GM21528 (cell line): ENCODE results near the gene LRRC8C.
A peak's percentile ranks its signal among the peaks of the same experiment; 100 is the strongest.

ENCODE experiments used
- ATAC-seq: cut with Tn5 transposase; IDR thresholded peaks from one replicate; pipeline ENCODE4 v1.9.1; 2021; ENCODE audit warnings: mild to moderate bottlenecking, moderate library complexity; ENCODE audit not compliant: unreplicated experiment, low FRiP score

The LRRC8C gene

DNA sequence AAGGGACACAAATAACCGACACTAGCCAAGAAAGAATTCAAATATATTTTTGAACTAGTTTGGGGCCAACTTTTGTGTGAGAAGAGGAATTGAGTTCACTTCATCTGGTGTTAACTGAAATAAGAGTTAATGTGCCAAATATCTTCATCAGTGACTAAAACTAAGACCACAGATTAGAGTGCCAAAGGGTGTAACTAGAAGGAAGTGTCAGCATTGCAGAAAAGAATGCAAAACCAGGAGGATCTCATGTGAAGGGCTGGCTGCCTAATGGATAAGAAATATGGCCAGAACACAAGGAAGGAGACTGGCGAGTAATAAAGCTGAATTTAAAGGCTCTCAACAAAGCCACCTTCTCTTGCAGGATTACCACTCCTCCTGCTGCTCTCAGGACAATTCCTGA is 126.1 kb downstream of the LRRC8C start:
- no peak for ATAC-seq

DNA sequence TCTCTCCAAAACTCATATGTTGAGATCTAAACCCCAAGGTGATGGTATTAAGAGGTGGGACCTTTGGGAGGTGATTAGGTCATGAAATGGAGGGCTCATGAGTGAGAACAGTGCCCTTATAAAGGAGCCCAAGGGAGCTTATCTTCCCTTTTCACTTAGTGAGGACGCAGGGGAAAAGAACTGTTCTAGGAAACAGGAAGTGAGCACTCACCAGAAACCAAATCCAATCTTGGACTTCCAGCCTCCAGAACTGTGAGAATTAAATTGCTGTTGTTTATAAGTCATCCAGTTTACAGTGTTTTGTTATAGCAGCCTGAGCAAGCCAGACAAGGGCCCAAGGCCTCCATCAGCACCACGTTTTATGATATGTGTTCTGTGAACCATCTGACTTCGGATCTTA is 127.6 kb downstream of the LRRC8C start:
- ATAC-seq = no peak

DNA sequence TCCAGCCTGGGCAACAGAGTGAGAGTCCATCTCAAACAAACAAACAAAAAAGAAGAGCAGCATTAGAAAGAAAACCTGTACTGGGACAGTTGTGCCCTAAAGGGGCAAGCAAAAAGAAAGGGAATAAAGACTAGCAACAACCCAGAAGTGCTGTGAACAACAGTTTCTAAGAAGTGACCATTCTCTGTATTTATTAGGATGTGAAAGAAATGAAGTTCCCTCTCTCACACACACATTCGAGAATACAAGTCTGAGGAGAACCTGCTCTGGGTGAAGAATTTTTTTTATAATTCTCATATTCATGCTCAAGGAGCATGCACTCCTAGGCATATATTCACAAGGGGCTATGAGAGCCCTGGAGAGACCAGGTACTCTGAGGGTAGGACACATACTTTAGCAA is 128.4 kb downstream of the LRRC8C start:
- ATAC-seq = no peak

DNA sequence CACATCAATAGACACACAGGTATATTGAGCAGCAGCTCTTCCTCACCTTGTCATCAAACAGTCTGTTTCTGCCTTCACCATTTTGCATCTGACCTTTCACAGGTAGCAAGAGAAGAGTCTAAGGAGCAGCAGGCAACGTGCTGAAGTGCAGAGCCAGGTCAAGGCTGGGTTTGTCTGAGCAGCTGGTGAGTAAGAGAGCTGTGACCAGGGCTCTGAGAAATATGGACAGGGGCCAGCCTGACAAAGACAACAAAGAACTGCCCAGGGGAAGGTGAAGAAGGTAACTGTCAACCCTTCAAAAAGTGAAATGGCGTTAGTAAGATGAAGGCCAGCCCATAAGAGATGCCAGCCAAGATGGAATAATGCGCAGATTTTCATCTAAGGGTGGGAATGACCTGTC is 129.0 kb downstream of the LRRC8C start:
- ATAC-seq = no peak

DNA sequence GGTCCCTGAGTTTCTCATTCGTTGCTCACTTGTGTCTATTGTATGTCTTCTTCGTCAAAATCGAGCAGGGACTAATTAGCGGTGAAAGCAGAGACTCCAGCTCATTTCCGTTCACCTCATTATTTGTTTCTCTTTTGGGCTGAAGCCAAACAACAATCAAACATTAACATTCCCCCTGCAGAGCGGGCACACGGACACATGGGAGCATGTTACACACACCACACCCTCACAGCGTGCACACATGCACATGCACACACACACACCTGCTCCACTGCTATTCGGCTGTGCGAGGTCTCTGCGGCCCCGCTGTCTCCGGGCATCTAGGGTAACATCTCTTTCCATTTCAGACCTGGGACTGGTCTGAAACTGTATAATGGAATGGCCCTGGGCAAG is 129.5 kb downstream of the LRRC8C start:
- ATAC-seq = no peak

DNA sequence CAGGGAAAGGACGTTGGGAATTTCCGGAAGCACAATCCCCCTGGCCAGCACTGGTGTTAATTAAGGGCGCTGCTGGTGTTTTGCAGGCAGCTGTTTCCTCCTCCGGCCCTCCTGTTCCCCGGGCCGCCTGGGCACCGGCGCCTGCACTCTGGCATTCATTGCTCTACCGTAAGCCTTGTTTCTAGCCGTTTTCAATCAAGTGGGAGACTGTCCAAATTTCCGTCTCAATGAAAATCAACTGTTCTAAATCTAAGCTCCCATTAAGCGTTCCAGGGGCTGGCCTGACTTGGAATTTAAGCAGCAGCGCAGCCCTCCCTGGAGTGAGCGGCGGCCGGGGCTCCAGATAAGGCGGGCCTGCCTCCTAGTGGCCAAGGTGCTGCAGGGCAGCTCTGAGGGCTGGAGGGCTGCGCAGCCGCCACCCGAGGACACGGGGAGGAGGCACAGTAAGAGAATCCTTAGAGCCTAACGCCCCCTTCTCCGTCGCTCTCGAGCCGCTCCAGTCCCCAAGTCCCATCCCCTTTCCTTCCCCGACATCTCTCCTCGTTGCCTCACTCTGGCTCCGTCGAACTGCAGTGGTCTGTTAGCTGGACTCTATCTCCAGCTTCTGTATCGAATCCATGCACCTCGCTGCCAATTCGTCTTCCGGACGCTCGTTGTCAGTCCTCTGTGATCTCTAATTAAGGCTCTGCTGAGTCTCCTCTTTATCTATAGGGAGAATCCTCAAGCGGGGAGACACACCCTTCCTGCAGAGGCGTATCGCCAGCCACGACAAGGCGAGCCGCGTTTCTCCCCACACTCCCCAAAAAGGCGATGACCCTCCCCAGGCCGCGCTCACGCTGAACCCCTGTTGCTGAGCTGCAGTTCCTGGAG is 130.1 kb downstream of the LRRC8C start:
- peak; percentile 98 for ATAC-seq

DNA sequence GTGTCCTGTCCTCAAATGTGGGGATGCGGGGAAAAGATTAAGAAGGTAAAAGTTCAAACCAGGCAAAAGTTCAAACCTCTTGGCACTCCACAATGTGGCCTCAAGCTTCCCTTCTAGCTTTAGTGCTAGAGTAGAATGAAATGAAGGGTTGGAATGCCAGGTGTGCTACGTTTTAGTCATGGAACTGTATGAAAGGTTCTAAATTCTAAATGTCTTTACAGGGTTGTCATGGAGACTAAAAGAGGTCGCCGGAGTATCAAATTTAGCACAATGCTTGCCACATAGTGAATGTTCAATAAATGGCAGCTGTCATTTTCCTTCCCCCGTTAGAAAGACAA is 130.7 kb downstream of the LRRC8C start:
- no peak for ATAC-seq

DNA sequence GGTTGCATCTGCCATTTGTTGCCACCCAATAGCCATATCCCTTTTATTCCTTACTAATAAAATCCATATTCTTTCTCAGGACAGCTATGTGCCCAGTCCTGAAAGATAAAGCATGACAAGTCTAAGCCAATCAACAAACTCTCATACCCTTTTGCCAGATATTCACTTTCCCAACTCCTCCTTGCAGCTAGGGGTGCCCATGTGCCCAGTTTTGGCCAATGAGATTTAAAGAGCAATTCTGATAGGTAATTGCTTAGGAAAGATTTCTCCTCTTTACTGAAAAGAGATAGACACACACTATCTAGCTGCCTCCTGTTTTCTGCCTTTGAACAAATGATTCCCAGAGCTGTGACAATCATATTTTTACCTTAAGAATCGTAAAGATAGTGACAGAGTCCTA is 132.9 kb downstream of the LRRC8C start:
- ATAC-seq = no peak

DNA sequence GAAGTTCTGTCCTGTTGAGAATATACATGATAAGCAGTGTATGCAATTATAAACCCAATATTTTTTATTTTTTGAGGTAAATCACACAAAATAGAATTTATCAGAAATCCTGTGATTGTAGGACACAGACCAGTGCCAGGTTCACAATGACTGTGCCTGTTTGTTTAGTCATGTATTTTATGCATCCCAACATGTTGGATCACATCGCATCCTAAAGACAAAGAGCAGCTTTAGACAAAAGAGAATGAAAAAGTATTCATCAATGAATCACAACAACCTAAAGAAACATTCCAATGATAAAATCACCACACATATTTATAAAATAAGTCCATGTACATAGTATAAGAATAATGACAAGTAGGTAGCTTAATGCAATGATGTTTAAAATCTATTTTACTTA is 134.7 kb downstream of the LRRC8C start:
- ATAC-seq = no peak
